Peyer's patch (tissue), 4 donors: ENCODE results near the gene SPACA5B. TPM values are rescaled to one million over a fixed set of nuclear protein-coding genes. Genes with fewer than 3 reads are reported as not detected.

Experiments used
- small RNA-seq, 2 donors: library from RNA; depleted of rRNA; stranded (forward); fragments of <200 nt; gene quantifications; one replicate each; pipeline ENCODE3, GENCODE V24; 2016
- total RNA-seq, 4 donors: library from RNA; depleted of rRNA; stranded (reverse); fragments of >200 nt; gene quantifications; one replicate each; pipeline ENCODE4 v1.1.0, GENCODE V29; 2016

Gene SPACA5B
- total RNA-seq, 4 donors from 2014 or later: not detected

Small RNA genes lying within 50 kb of the gene (small RNA-seq; reads per million reads assigned to genes)
- gene AC245047.7 (0 reads per million in 2 donors), gene RNU6-707P (0 reads per million in 2 donors)

Other genes starting within 250 kb of the SPACA5B start
- 10 to 100 TPM in 1 of 4 donors, 1 to 10 TPM in 3; 2.5 to 10.7 (median 6.6) TPM for gene ZNF182, start 126.6 kb upstream of the SPACA5B start, total RNA-seq
- not detected for gene SPACA5, start 123.6 kb upstream of the SPACA5B start, total RNA-seq
- 10 to 100 TPM in 1 of 4 donors, 1 to 10 TPM in 3; 2.3 to 20.6 (median 7.1) TPM for gene ZNF630, start 59.0 kb upstream of the SPACA5B start, total RNA-seq
- gene SSX5, start 66.2 kb downstream of the SPACA5B start, total RNA-seq: not detected
- not detected for gene SSX1, start 124.8 kb downstream of the SPACA5B start, total RNA-seq
- not detected for gene SSX3, start 226.1 kb downstream of the SPACA5B start, total RNA-seq